Neural progenitor cell (in vitro differentiated cells): Measurements from ENCODE around the gene ACAP2. TPM values are rescaled to one million over a fixed set of nuclear protein-coding genes. Genes with fewer than 3 reads are reported as not detected.

Experiments
- DNase-seq: peaks from one replicate; pipeline ENCODE4 v3.0.0-alpha.2; 2016; ENCODE audit warnings: low spot score
- H2AFZ ChIP-seq: fragments of 200-600 bp; sonication (generic); replicated peaks from 2 replicates; pipeline ENCODE4 v1.6.1; 2016; ENCODE audit warnings: antibody characterized with exemption
- H3F3A ChIP-seq: fragments of 200-600 bp; sonication (generic); 2 replicates; pipeline ENCODE4 v1.6.1; 2016; ENCODE audit warnings: antibody characterized with exemption, low read depth
- H3K27ac ChIP-seq: fragments of 200-600 bp; sonication (generic); 2 replicates; pipeline ENCODE4 v1.5.1; 2016; ENCODE audit warnings: mild to moderate bottlenecking
- H3K27me3 ChIP-seq: fragments of 200-600 bp; sonication (generic); 2 replicates; pipeline ENCODE4 v1.6.1; 2016; ENCODE audit warnings: mild to moderate bottlenecking, moderate library complexity
- H3K36me3 ChIP-seq: fragments of 200-600 bp; sonication (generic); 2 replicates; pipeline ENCODE4 v1.5.1; 2016
- H3K4me1 ChIP-seq: fragments of 200-600 bp; sonication (generic); 2 replicates; pipeline ENCODE4 v1.6.1; 2016; ENCODE audit warnings: mixed run types
- H3K4me2 ChIP-seq: fragments of 200-600 bp; sonication (generic); 2 replicates; pipeline ENCODE4 v1.6.1; 2016
- H3K4me3 ChIP-seq: fragments of 200-600 bp; sonication (generic); 2 replicates; pipeline ENCODE4 v1.5.1; 2016
- H3K79me2 ChIP-seq: fragments of 200-600 bp; sonication (generic); 2 replicates; pipeline ENCODE4 v1.6.1; 2016; ENCODE audit warnings: low read depth
- H3K9ac ChIP-seq: fragments of 200-600 bp; sonication (generic); 2 replicates; pipeline ENCODE4 v1.6.1; 2016
- H3K9me3 ChIP-seq: fragments of 200-600 bp; sonication (generic); 2 replicates; pipeline ENCODE4 v1.5.1; 2016; ENCODE audit warnings: low read depth
- H4K20me1 ChIP-seq: fragments of 200-600 bp; sonication (generic); 2 replicates; pipeline ENCODE4 v1.6.1; 2016; ENCODE audit warnings: low read depth
- H3K27ac Mint-ChIP-seq: 3 replicates; pipeline ENCODE4 v1.8.0; 2021; ENCODE audit warnings: mixed read lengths
- H3K27me3 Mint-ChIP-seq: 2 replicates; pipeline ENCODE4 v1.8.0; 2022; ENCODE audit warnings: low read depth, mild to moderate bottlenecking, inconsistent platforms, moderate library complexity, mixed read lengths; ENCODE audit not compliant: insufficient read depth
- H3K36me3 Mint-ChIP-seq: 3 replicates; pipeline ENCODE4 v1.8.0; 2021; ENCODE audit warnings: mixed read lengths
- H3K4me1 Mint-ChIP-seq: 3 replicates; pipeline ENCODE4 v1.8.0; 2021; ENCODE audit warnings: mixed read lengths
- H3K4me3 Mint-ChIP-seq: 3 replicates; pipeline ENCODE4 v1.8.0; 2021; ENCODE audit warnings: mild to moderate bottlenecking, moderate library complexity, mixed read lengths
- H3K9me3 Mint-ChIP-seq: 3 replicates; pipeline ENCODE4 v1.8.0; 2020; ENCODE audit warnings: mixed read lengths
- EZH2 ChIP-seq: fragments of 200-600 bp; sonication (generic); IDR thresholded peaks from 2 replicates; pipeline ENCODE4 v1.6.1; 2017; ENCODE audit warnings: antibody characterized with exemption, mild to moderate bottlenecking, moderate library complexity
- EZH2phosphoT487 ChIP-seq: fragments of 200-600 bp; sonication (generic); IDR thresholded peaks from 2 replicates; pipeline ENCODE4 v1.6.1; 2017; ENCODE audit warnings: antibody characterized with exemption
- total RNA-seq: library from RNA; depleted of rRNA; stranded (reverse); fragments of >200 nt; gene quantifications from 2 replicates; pipeline ENCODE4 v1.2.3, GENCODE V29; 2015; ENCODE audit warnings: low replicate concordance
- TF ChIP-seq, protein P1 (sequence below): fragments of 200-600 bp; sonication (generic); IDR thresholded peaks from 2 replicates; pipeline ENCODE4 v1.5.1; 2017; ENCODE audit warnings: antibody characterized with exemption, mild to moderate bottlenecking

The ACAP2 gene
- total RNA-seq, 1 donor from 2014 or later = 68.4 TPM

DNA sequence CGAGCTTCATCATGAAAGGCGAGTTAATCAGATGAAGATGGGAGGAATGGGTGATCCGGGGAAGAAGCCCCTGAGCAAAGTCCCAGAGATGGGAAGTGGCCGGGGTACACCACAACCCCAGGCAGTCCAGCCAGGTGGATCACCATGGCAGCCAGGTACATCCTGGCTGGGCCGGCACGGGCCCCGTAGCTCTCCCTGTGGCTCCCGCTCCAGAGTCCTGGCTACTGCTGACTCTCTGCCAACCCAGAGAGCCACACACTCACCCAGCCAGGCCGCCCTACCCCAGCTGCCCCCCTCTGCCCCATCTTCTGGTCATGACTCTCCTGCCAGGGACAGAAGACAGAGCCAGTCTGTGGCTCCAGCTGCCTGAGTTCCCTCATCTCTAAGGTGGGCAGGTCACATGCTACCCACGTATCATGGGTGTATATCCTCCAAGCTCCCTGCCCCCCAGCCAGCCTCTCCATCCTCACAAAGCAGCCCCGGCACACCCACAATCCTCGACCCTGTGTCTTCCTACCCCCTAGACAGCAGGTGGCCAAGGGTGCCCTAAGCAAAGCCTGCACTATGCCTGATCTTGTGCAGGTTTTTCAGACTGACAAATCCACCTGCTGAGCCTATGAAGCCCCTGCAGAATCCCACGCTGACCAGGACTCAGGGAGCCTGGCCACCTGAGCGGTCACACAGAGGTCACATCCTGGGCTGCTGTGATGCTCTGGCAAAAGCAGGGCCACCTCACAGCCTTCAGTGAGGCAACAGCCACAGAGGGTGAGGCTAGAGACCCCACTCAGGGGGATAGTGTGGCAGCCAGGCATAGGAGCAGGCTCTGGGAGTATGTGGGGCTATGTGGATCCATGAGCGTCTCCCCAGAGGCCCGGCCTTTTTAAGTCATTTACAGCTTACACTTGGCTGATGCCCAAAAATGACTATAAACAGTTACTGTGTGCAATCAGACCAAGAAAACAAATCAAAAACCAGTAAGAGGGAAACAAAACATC, 185.1 kb downstream of the ACAP2 start:
- Histone ChIP-seq H3K4me1 (peaks cover 28% of the 10 kb centered on the region), H3K9me3 (no peaks in the 10 kb centered on the region), H3K9ac (no peak overlapping the region), H2AFZ (no peak overlapping the region), H3K27me3 (no peaks in the 10 kb centered on the region), H4K20me1 (peaks cover 71% of the 10 kb centered on the region), H3K27ac (no peak overlapping the region), H3K4me3 (no peak overlapping the region), H3K79me2 (peaks cover 76% of the 10 kb centered on the region), H3K36me3 (no peaks in the 10 kb centered on the region), H3F3A (peaks cover 34% of the 10 kb centered on the region), H3K4me2 (no peak overlapping the region)
- Mint-ChIP-seq H3K9me3 (no peaks in the 10 kb centered on the region), H3K27me3 (peaks cover 6% of the 10 kb centered on the region), H3K4me1 (peaks cover 41% of the 10 kb centered on the region), H3K27ac (no peak overlapping the region), H3K4me3 (peak overlapping the region; percentile 69), H3K36me3 (peaks cover 3% of the 10 kb centered on the region)
- no peak for DNase-seq
- TF ChIP-seq EZH2 (no peak), EZH2phosphoT487 (no peak)
- TF ChIP-seq, protein P1, sequence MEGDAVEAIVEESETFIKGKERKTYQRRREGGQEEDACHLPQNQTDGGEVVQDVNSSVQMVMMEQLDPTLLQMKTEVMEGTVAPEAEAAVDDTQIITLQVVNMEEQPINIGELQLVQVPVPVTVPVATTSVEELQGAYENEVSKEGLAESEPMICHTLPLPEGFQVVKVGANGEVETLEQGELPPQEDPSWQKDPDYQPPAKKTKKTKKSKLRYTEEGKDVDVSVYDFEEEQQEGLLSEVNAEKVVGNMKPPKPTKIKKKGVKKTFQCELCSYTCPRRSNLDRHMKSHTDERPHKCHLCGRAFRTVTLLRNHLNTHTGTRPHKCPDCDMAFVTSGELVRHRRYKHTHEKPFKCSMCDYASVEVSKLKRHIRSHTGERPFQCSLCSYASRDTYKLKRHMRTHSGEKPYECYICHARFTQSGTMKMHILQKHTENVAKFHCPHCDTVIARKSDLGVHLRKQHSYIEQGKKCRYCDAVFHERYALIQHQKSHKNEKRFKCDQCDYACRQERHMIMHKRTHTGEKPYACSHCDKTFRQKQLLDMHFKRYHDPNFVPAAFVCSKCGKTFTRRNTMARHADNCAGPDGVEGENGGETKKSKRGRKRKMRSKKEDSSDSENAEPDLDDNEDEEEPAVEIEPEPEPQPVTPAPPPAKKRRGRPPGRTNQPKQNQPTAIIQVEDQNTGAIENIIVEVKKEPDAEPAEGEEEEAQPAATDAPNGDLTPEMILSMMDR = no peak

DNA sequence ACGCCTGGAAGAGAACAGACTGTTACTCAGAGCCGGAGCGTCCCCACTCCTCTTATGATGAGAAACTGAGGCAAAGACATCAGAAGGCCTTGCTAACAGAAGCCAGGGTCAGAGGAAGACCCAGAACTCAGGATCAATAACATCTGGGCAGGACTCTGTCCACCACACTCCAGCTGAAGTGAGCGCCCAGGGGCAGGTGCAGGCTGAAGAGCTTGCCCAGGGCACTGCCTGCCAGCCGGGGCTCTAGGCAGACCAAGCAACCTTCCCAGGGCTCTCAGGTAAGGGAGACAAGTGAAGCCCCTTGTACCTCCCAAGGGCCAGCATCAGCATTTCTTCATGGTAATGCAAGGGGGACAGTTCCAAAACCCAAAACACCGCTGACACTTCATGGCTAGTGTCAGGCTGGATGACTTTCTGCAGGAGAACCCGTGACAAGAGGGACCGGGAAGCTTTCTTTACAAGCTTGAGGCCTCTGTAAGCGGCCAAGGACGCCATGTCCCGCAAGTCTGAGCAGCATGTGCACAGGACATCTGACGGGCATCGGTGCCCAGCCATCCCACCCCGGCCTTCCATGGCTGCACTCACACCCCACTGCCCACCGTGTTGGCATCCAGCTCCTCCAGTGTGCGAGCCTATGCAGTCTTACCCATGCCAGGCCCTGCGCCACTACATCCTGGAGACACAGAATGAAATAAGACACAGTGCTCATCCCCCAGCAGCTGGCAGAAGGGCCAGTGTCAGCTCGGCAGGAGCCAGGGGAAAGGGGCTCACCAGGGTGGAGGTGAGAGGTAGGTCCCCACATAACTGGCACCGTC, 186.0 kb downstream of the ACAP2 start:
- H3K4me3 Mint-ChIP-seq = no peak overlapping the region
- DNase-seq = no peak
- H3K27ac Mint-ChIP-seq = no peak overlapping the region

More for the DNA sequence above, 186.0 kb downstream of the ACAP2 start:
- TF ChIP-seq EZH2phosphoT487 = no peak
- TF ChIP-seq, protein P1 = no peak
- no peak for TF ChIP-seq EZH2
- Mint-ChIP-seq H3K27me3 (peaks cover 6% of the 10 kb centered on the region), H3K9me3 (no peaks in the 10 kb centered on the region), H3K36me3 (no peaks in the 10 kb centered on the region), H3K4me1 (peaks cover 50% of the 10 kb centered on the region)
- Histone ChIP-seq H3K27me3 (no peaks in the 10 kb centered on the region), H3K36me3 (no peaks in the 10 kb centered on the region), H3K9me3 (no peaks in the 10 kb centered on the region), H3K4me1 (peaks cover 37% of the 10 kb centered on the region), H4K20me1 (peaks cover 62% of the 10 kb centered on the region), H3F3A (peaks cover 34% of the 10 kb centered on the region), H3K9ac (no peak overlapping the region), H3K27ac (no peak overlapping the region), H3K79me2 (peaks cover 78% of the 10 kb centered on the region), H3K4me3 (no peak overlapping the region), H2AFZ (no peak overlapping the region), H3K4me2 (no peak overlapping the region)
